BLaER1 (cell line): ENCODE results near the gene MIGA1.
"Not testable (repeated sequence)": the region's sequence is repeated elsewhere in the genome, so short reads cannot be mapped to it uniquely, and the experiment has no call there.

Source experiments
- H3K27ac ChIP-seq: shearing (Covaris generic); formaldehyde crosslinking; 2 replicates; pipeline ENCODE4 v1.8.1; 2022
- H3K27me3 ChIP-seq: shearing (Covaris generic); formaldehyde crosslinking; 2 replicates; pipeline ENCODE4 v1.8.1; 2022
- H3K36me3 ChIP-seq: shearing (Covaris generic); formaldehyde crosslinking; 2 replicates; pipeline ENCODE4 v1.8.1; 2022
- H3K4me1 ChIP-seq: shearing (Covaris generic); formaldehyde crosslinking; 2 replicates; pipeline ENCODE4 v1.8.1; 2022
- H3K4me2 ChIP-seq: shearing (Covaris generic); formaldehyde crosslinking; 2 replicates; pipeline ENCODE4 v1.8.1; 2022
- H3K4me3 ChIP-seq: shearing (Covaris generic); formaldehyde crosslinking; 2 replicates; pipeline ENCODE4 v1.8.1; 2022
- H3K9ac ChIP-seq: shearing (Covaris generic); formaldehyde crosslinking; 2 replicates; pipeline ENCODE4 v1.8.1; 2022
- H3K9me3 ChIP-seq: shearing (Covaris generic); formaldehyde crosslinking; 2 replicates; pipeline ENCODE4 v1.8.1; 2022
- H4K20me1 ChIP-seq: shearing (Covaris generic); formaldehyde crosslinking; 2 replicates; pipeline ENCODE4 v1.8.1; 2022
- Cebpa-rat ChIP-seq: shearing (Covaris generic); IDR thresholded peaks from 2 replicates; pipeline ENCODE4 v1.8.1; 2022

Gene MIGA1

DNA sequence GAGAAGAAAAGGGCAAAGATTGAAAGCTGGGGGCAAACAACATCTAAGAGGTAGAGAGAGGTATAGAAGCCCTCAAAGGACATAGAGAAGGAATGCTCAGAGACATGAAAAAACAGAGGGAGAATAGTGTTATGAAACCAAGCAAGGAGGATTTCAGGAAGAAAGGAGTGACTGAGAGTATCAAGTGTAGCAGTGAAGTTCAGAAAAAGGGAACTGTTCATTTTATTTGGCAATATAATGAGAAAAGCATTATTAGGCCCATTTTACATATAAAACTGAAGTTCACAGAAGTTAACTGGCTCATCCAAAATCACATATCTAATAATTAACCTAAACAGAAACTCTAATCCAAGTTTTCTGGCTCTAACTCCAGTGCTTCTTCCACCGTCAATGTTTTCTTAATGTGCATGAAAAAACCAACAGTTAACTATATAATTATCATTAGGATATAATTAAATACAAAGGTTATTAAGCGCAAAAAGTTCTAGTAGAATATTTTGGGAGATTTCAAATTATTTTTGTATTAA is 126.6 kb downstream of the MIGA1 start:
- no peaks in the 10 kb centered on the region for H3K9me3 ChIP-seq
- H3K4me1 ChIP-seq: no peaks in the 10 kb centered on the region

DNA sequence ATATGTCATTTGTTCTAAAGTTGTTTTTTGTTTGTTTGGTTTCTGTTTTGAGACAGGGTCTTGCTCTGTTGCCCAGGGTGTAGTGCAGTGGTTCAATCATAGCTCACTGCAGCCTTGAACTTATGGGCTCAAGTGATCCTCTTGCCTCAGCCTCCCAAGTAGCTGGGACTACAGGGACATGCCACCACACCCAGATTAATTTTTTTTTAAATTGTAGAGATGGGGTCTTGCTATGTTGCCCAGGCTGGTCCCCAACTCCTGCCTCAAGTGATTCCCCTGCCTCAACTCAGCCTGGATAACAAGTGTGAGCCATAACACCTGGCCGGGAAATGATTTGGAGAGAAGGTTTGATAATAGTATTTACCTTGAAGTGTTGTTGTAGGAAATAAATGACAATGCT is 127.2 kb downstream of the MIGA1 start:
- Histone ChIP-seq H3K4me2 (no peak overlapping the region), H4K20me1 (no peaks in the 10 kb centered on the region), H3K27me3 (no peaks in the 10 kb centered on the region), H3K36me3 (no peaks in the 10 kb centered on the region), H3K27ac (no peak overlapping the region), H3K9me3 (no peaks in the 10 kb centered on the region), H3K4me3 (no peak overlapping the region), H3K4me1 (no peaks in the 10 kb centered on the region), H3K9ac (no peak overlapping the region)
- no peak for TF ChIP-seq Cebpa-rat

More for the DNA sequence above, 126.6 kb downstream of the MIGA1 start:
- no peaks in the 10 kb centered on the region for H3K36me3 ChIP-seq
- H4K20me1 ChIP-seq: no peaks in the 10 kb centered on the region
- no peak overlapping the region for H3K27ac ChIP-seq
- no peak overlapping the region for H3K9ac ChIP-seq
- H3K27me3 ChIP-seq: no peaks in the 10 kb centered on the region
- TF ChIP-seq Cebpa-rat: no peak
- H3K4me2 ChIP-seq: no peak overlapping the region
- H3K4me3 ChIP-seq: no peak overlapping the region

DNA sequence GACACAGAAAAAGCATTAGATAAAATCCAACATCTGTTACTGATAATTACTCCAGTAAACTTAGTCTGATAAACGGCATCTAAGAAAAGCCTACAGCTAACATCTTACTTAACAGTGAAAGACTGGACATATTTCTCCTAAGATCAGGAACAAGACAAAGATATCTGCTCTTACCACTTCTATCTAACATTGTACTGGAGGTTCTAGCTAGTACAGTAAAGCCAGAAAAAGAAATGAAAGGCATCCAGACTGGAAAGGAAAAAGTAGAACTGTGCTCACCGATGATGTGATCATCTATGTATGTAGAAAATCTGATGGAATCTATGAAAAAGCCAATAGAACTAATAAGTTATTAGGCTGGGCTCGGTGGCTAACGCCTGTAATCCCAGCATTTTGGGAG is 130.7 kb downstream of the MIGA1 start:
- no peak overlapping the region for H3K4me3 ChIP-seq
- no peak overlapping the region for H3K9ac ChIP-seq
- H3K27me3 ChIP-seq: no peaks in the 10 kb centered on the region
- no peak for TF ChIP-seq Cebpa-rat
- no peaks in the 10 kb centered on the region for H3K9me3 ChIP-seq
- no peaks in the 10 kb centered on the region for H3K36me3 ChIP-seq
- no peaks in the 10 kb centered on the region for H3K4me1 ChIP-seq
- H3K4me2 ChIP-seq: no peak overlapping the region
- no peak overlapping the region for H3K27ac ChIP-seq
- no peaks in the 10 kb centered on the region for H4K20me1 ChIP-seq

DNA sequence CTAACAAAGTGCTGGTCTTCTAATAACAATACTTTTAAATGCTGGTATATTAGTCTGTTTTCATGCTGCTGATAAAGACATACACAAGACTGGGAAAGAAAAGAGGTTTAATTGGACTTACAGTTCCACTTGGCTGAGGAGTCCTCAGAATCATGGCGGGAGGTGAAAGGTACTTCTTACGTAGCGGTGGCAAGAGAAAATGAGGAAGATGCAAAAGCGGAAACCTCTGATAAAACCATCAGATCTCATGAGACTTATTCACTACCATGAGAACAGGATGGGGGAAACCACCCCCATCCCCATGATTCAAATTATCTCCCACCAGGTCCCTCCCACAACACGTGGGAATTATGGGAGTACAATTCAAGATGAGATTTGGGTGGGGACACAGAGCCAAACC is 139.5 kb downstream of the MIGA1 start:
- not testable (repeated sequence) for H3K36me3 ChIP-seq, H3K4me3 ChIP-seq, H3K27ac ChIP-seq, H4K20me1 ChIP-seq, H3K9me3 ChIP-seq, H3K27me3 ChIP-seq, H3K4me1 ChIP-seq, H3K9ac ChIP-seq, H3K4me2 ChIP-seq

DNA sequence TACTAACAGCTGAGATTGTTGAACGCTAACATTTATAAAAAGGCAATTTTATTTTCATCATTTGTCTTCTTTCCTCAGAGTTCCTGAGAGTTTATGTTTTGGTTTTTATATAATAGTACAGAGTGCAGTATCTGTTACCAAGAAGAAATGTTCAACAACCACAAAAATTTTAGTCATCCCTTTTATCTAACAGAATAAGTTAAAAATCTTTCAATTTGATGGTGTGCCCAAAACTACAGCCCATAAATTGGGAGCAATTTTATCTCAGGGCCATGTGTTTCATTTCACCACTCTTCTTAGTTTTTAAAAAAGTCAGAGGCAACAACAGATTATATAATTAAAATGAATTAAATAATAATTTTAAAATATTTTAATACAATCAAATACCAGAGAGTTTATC is 146.1 kb downstream of the MIGA1 start:
- Histone ChIP-seq H3K4me2 (no peak overlapping the region), H3K9me3 (no peaks in the 10 kb centered on the region), H3K9ac (no peak overlapping the region), H3K36me3 (no peaks in the 10 kb centered on the region), H3K27me3 (no peaks in the 10 kb centered on the region), H3K4me1 (no peaks in the 10 kb centered on the region), H3K27ac (no peak overlapping the region), H4K20me1 (no peaks in the 10 kb centered on the region), H3K4me3 (no peak overlapping the region)
- TF ChIP-seq Cebpa-rat: no peak

DNA sequence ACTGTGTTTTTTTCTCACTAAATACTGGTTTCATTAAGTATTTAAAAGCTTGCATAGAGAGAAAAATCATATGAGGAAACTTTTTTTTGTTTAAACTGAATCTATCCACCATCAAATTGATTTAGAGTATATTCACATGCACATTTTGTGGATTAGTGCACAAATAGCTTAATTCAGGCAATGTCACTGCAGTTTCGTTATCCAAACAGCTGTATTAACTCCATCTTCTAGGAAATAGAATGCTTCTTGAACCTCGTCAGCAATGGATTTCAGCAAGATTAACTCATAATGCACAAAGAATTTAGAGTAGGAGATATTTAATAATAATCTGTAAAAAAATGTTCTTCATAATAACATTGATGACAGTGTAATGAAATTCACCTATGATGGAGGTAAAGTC is 146.5 kb downstream of the MIGA1 start:
- Histone ChIP-seq H3K9me3 (no peaks in the 10 kb centered on the region), H4K20me1 (no peaks in the 10 kb centered on the region), H3K36me3 (no peaks in the 10 kb centered on the region), H3K4me3 (peak overlapping the region; percentile 61; the same call in 1 of the 2 replicates), H3K4me2 (peak overlapping the region; percentile 61), H3K9ac (no peak overlapping the region), H3K27me3 (no peaks in the 10 kb centered on the region), H3K27ac (no peak overlapping the region), H3K4me1 (no peaks in the 10 kb centered on the region)
- no peak for TF ChIP-seq Cebpa-rat

DNA sequence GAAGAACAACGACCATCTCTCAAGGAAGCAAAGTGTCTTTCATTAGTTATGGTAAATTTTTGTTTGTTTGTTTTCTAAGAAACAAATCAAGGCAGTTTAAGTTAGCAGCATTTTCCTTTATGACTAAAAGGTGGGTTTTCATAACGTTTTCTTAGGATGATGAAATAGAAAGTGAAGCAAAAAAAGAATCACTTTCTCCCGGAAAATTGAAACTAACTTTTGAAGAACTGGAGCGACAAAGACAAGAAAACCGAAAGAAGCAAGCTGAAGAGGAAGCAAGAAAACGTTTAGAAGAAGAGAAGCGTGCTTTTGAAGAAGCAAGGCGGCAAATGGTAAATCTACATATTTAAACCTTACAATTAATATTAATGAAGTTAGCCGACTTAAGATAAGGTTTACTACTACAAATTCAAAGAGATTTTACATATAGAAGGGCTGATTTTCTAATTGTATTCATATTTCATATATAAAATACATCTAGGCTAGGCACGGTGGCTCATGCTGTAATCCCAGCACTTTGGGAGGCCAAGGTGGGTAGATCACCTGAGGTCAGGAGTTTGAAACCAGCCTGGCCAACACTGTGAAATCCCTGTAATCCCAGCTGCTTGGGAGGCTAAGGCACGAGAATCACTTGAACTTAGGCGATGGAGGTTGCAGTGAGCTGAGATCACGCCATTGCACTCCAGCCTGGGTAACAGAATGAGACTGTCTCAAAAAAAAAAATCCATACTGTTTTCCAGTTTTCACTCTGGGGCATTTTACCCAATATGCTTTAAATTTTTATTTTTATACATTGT is 147.3 kb downstream of the MIGA1 start:
- peak overlapping the region; percentile 61 for H3K4me3 ChIP-seq
- peak overlapping the region; percentile 69 for H3K9ac ChIP-seq

DNA sequence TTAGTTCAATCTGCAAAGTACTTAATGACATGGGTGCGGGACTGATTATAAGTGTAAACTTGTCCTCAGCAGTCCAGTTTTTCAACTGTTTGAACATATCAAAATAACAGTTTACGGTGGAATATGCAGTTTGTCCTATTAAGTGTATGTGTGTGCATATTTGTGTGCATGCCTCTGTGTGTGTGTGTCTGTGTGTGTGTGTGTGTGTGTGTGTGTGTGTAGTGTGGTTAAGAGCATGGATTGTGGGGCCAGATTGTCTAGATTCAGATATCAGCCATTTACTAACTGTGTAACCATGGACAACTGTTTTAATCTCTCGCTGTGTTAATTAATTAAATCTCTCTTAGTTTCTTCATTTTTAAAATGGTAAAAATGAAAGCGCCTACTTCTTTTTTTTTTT is 148.0 kb downstream of the MIGA1 start:
- H4K20me1 ChIP-seq: no peaks in the 10 kb centered on the region
- H3K27me3 ChIP-seq: no peaks in the 10 kb centered on the region
- H3K4me1 ChIP-seq: no peaks in the 10 kb centered on the region
- peak overlapping the region; percentile 69; the same call in 1 of the 2 replicates for H3K9ac ChIP-seq
- peak overlapping the region; percentile 61 for H3K4me2 ChIP-seq
- H3K9me3 ChIP-seq: no peaks in the 10 kb centered on the region
- peak overlapping the region; percentile 70 for H3K27ac ChIP-seq
- H3K36me3 ChIP-seq: no peaks in the 10 kb centered on the region
- H3K4me3 ChIP-seq: peak overlapping the region; percentile 61; the same call in 1 of the 2 replicates
- TF ChIP-seq Cebpa-rat: no peak

More for the DNA sequence above, 147.3 kb downstream of the MIGA1 start:
- TF ChIP-seq Cebpa-rat: no peak
- no peaks in the 10 kb centered on the region for H3K36me3 ChIP-seq
- peak overlapping the region; percentile 61 for H3K4me2 ChIP-seq
- no peaks in the 10 kb centered on the region for H3K27me3 ChIP-seq
- H3K4me1 ChIP-seq: no peaks in the 10 kb centered on the region
- H4K20me1 ChIP-seq: no peaks in the 10 kb centered on the region
- H3K9me3 ChIP-seq: no peaks in the 10 kb centered on the region
- H3K27ac ChIP-seq: peak overlapping the region; percentile 70
